HUES6 (cell line): Measurements from ENCODE around the gene OR52A1.

ENCODE experiments used
- H3K27ac ChIP-seq: 2 replicates; pipeline ENCODE4 v1.7.0; 2013; ENCODE audit warnings: low read depth, mild to moderate bottlenecking, low read length, inconsistent platforms
- H3K27me3 ChIP-seq: 2 replicates; pipeline ENCODE4 v1.6.1; 2013; ENCODE audit warnings: low read length; ENCODE audit not compliant: control insufficient read depth, insufficient read depth
- H3K36me3 ChIP-seq: 2 replicates; pipeline ENCODE4 v1.6.1; 2013; ENCODE audit warnings: low read length; ENCODE audit not compliant: control insufficient read depth, insufficient read depth
- H3K4me1 ChIP-seq: 2 replicates; pipeline ENCODE4 v1.6.1; 2013; ENCODE audit warnings: low read length; ENCODE audit not compliant: control insufficient read depth, insufficient read depth
- H3K4me3 ChIP-seq: 2 replicates; pipeline ENCODE4 v1.5.1; 2013; ENCODE audit warnings: low read depth, low read length
- H3K9ac ChIP-seq: one replicate; pipeline ENCODE4 v1.6.1; 2013; ENCODE audit warnings: mild to moderate bottlenecking, low read length
- H3K9me3 ChIP-seq: 2 replicates; pipeline ENCODE4 v1.6.1; 2013; ENCODE audit warnings: low read depth, low read length; ENCODE audit not compliant: control insufficient read depth, insufficient read depth

OR52A1 gene

GRCh38 chr11:5154657-5155056, at the start of gene OR52A1:
TSS of gene OR52A1 (minus strand) at chr11:5154757. CDS start at chr11:5152369, 2,388 bp downstream.
- no peak within 1 kb of the TSS for H3K4me3 ChIP-seq
- peaks cover 5% of the 10 kb centered on the region for H3K9me3 ChIP-seq
- no peak within 1 kb of the TSS for H3K9ac ChIP-seq
- no peaks in the 10 kb centered on the region for H3K36me3 ChIP-seq
- no peaks in the 10 kb centered on the region for H3K4me1 ChIP-seq
- H3K27ac ChIP-seq, result no peak within 1 kb of the TSS
- no peaks in the 10 kb centered on the region for H3K27me3 ChIP-seq

- Histone ChIP-seq H3K9ac (no peak overlapping the region), H3K27ac (no peak overlapping the region), H3K4me1 (no peaks in the 10 kb centered on the region), H3K36me3 (no peaks in the 10 kb centered on the region), H3K9me3 (no peaks in the 10 kb centered on the region), H3K4me3 (no peak overlapping the region), H3K27me3 (no peaks in the 10 kb centered on the region)
Measured at GRCh38 chr11:5203366-5203765, 48.8 kb upstream of the OR52A1 start.

DNA sequence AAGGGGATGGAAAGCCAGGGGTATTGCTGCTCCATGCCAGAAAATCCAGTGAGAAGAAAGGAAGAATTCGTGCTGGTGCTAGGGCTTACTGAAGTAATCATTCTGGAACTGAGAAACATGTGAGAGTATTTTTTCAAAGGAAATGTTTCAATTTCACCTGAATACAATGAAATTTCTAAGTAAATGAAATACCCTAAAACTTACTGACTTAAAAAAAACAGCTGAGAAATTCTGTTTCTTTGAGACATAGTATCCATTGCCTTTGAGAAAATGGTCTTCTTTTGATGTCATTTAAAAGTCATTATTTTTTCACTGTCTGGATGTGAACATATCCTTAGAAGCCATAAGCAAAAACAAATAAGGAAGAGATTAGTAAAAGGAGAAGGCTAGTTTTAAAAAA, 46.0 kb upstream of the OR52A1 start, which contains the start of gene OR51V1:
TSS of gene OR51V1 (minus strand) at position 101 of the 400 bp plus-strand sequence. CDS start at position 101, 0 bp downstream.
- peaks cover 9% of the 10 kb centered on the region for H3K4me1 ChIP-seq
- no peaks in the 10 kb centered on the region for H3K36me3 ChIP-seq
- H3K9me3 ChIP-seq, result no peaks in the 10 kb centered on the region
- H3K9ac ChIP-seq, result no peak within 1 kb of the TSS
- no peaks in the 10 kb centered on the region for H3K27me3 ChIP-seq
- no peak within 1 kb of the TSS for H3K4me3 ChIP-seq
- H3K27ac ChIP-seq, result no peak within 1 kb of the TSS

- H3K4me1 ChIP-seq, result peaks cover 9% of the 10 kb centered on the region
- no peak overlapping the region for H3K27ac ChIP-seq
- H3K4me3 ChIP-seq, result no peak overlapping the region
- H3K9ac ChIP-seq, result no peak overlapping the region
- 0 out of 2 replicates have a peak, but pooled peaks cover 2% of the 10 kb centered on the region for H3K9me3 ChIP-seq
- H3K36me3 ChIP-seq, result no peaks in the 10 kb centered on the region
- H3K27me3 ChIP-seq, result no peaks in the 10 kb centered on the region
Measured at GRCh38 chr11:5198285-5198684, 43.7 kb upstream of the OR52A1 start.

- peaks cover 9% of the 10 kb centered on the region for H3K4me1 ChIP-seq
- no peaks in the 10 kb centered on the region for H3K36me3 ChIP-seq
- 0 out of 2 replicates have a peak, but pooled peaks cover 3% of the 10 kb centered on the region for H3K9me3 ChIP-seq
- H3K4me3 ChIP-seq, result no peak overlapping the region
- H3K27me3 ChIP-seq, result no peaks in the 10 kb centered on the region
- H3K27ac ChIP-seq, result no peak overlapping the region
- no peak overlapping the region for H3K9ac ChIP-seq
Measured at GRCh38 chr11:5197536-5197935, 43.0 kb upstream of the OR52A1 start.

- Histone ChIP-seq H3K9me3 (0 out of 2 replicates have a peak, but pooled peaks cover 4% of the 10 kb centered on the region), H3K36me3 (no peaks in the 10 kb centered on the region), H3K4me3 (no peak overlapping the region), H3K4me1 (peaks cover 9% of the 10 kb centered on the region), H3K27ac (no peak overlapping the region), H3K27me3 (no peaks in the 10 kb centered on the region), H3K9ac (no peak overlapping the region)
Measured at GRCh38 chr11:5196731-5197130, 42.2 kb upstream of the OR52A1 start.

- no peak overlapping the region for H3K4me3 ChIP-seq
- peaks cover 9% of the 10 kb centered on the region for H3K4me1 ChIP-seq
- no peaks in the 10 kb centered on the region for H3K27me3 ChIP-seq
- no peaks in the 10 kb centered on the region for H3K36me3 ChIP-seq
- no peak overlapping the region for H3K9ac ChIP-seq
- H3K9me3 ChIP-seq, result 0 out of 2 replicates have a peak, but pooled peaks cover 4% of the 10 kb centered on the region
- no peak overlapping the region for H3K27ac ChIP-seq
Measured at GRCh38 chr11:5196067-5196466, 41.5 kb upstream of the OR52A1 start.

DNA sequence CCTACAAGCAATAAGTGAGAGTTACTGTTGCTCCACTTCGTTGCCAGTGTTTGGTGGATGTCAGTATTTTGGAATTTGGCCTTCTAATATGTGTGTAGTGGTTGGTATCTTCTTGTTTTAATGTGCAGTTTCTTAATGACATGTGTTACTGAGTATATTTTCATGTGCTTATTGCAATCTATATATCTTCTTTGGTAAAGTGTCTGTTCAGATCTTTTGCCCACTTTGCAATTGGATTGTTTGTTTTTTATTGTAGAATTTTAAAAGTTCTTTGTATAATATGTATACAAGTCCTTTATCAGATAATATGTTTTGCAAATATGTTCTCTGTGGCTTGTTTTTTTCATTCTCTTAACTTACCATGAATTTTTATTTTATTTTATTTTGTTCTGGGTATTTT, 38.2 kb upstream of the OR52A1 start:
- Histone ChIP-seq H3K36me3 (no peaks in the 10 kb centered on the region), H3K9me3 (peaks cover 18% of the 10 kb centered on the region; the same call in 1 of the 2 replicates), H3K27me3 (no peaks in the 10 kb centered on the region), H3K4me1 (peaks cover 9% of the 10 kb centered on the region), H3K4me3 (no peak overlapping the region), H3K27ac (no peak overlapping the region), H3K9ac (no peak overlapping the region)

- Histone ChIP-seq H3K36me3 (no peaks in the 10 kb centered on the region), H3K9ac (no peak overlapping the region), H3K9me3 (peaks cover 16% of the 10 kb centered on the region; the same call in 1 of the 2 replicates), H3K4me1 (no peaks in the 10 kb centered on the region), H3K27ac (no peak overlapping the region), H3K4me3 (no peak overlapping the region), H3K27me3 (no peaks in the 10 kb centered on the region)
Measured at GRCh38 chr11:5188201-5188600, 33.6 kb upstream of the OR52A1 start.

DNA sequence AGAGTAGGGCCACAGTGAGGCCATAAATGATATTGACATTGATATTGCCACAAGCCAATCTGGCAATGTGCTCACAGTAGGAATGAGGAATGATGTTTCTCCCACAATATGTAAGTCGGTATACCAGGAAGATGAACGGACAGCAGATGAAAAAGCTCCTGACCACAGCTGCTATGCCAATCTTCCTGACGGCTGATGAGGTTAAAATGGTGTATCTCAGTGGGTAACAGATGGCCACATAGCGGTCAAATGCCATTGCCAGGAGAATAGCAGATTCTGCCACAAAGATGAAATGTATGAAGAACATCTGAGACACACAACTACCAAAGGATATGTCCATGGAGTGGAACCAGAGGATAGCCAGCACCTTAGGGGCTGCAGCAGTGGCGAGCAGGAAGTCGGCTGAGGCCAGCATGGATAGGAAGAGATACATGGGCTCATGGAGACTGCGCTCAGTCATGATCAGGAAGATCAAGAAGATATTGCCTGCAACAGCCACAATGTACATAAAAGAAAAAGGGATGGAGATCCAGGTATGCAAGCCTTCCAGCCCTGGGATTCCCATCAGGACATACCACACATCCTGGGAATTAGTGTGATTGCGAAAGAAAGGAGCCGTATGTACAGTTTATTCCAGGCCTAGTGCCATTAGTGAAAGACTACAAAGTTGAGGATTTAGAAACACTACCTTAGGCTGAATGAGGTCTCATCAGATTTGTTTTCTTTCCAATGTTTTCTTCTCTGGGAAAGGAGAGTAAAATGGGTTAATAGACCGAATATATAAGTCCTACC, 23.7 kb upstream of the OR52A1 start:
- Histone ChIP-seq H3K36me3 (no peaks in the 10 kb centered on the region), H3K9me3 (no peaks in the 10 kb centered on the region), H3K27ac (no peak overlapping the region), H3K27me3 (no peaks in the 10 kb centered on the region), H3K4me1 (no peaks in the 10 kb centered on the region), H3K4me3 (no peak overlapping the region), H3K9ac (no peak overlapping the region)

DNA sequence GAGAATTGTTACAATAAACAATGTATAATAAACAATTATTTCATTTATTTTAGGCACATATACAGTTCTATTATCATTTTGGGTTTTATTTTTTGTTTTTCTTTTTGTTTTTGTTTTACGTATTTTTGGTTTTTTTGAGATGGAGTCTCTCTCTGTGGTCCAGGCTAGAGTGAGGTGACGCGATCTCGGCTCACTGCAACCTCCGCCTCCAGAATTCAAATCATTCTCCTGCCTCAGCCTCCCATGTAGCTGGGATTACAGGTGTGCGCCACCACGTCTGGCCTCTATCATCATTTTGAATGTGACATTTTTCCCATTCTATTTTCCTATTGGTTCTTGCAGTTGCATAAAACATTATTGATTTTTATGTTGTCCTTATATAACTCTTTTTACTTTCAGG, 20.4 kb upstream of the OR52A1 start:
- Histone ChIP-seq H3K36me3 (no peaks in the 10 kb centered on the region), H3K4me1 (no peaks in the 10 kb centered on the region), H3K27me3 (no peaks in the 10 kb centered on the region), H3K9ac (no peak overlapping the region), H3K4me3 (no peak overlapping the region), H3K27ac (no peak overlapping the region), H3K9me3 (no peaks in the 10 kb centered on the region)
